Coronary artery (tissue), 2 donors: ENCODE results near the gene LACC1.
A peak's percentile ranks its signal among the peaks of the same experiment; 100 is the strongest.

Experiments used
- DNase-seq: peaks from one replicate; pipeline ENCODE4 v3.0.0-alpha.2; 2017; ENCODE audit warnings: low spot score
- H3K27ac ChIP-seq, 2 donors: fragments of 200-600 bp; sonication (generic); one replicate each; pipeline ENCODE4 v1.5.1; 2016 to 2019
- H3K4me3 ChIP-seq: fragments of 200-600 bp; sonication (generic); 2 replicates; pipeline ENCODE4 v1.5.1; 2016; ENCODE audit warnings: mild to moderate bottlenecking, moderate library complexity
- TF ChIP-seq, protein P1 (sequence below): fragments of 200-600 bp; sonication (generic); IDR thresholded peaks from one replicate; pipeline ENCODE4 v1.5.1; 2019; ENCODE audit warnings: antibody characterized with exemption

Gene LACC1

DNA sequence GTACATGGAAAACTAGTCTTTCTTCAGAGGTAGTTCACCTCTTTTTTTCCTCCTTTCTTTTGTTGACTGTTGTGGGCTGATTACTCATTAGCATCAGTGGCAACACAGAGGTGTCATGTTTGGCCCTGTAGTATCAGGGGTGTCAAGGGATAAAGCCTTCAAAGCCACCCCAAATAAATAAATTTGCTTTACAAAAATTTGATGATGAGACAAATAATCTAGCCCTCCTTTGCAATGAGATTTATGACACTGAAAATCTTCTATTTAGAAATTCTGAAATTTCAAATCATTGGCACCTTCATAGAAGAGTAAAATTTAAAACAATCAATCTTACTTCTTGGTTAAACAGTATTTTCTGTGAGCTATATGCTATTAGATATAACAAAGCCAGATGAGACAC lies 1.9 kb downstream of the LACC1 start:
- H3K4me3 ChIP-seq: no peak overlapping the region
- TF ChIP-seq, protein P1, sequence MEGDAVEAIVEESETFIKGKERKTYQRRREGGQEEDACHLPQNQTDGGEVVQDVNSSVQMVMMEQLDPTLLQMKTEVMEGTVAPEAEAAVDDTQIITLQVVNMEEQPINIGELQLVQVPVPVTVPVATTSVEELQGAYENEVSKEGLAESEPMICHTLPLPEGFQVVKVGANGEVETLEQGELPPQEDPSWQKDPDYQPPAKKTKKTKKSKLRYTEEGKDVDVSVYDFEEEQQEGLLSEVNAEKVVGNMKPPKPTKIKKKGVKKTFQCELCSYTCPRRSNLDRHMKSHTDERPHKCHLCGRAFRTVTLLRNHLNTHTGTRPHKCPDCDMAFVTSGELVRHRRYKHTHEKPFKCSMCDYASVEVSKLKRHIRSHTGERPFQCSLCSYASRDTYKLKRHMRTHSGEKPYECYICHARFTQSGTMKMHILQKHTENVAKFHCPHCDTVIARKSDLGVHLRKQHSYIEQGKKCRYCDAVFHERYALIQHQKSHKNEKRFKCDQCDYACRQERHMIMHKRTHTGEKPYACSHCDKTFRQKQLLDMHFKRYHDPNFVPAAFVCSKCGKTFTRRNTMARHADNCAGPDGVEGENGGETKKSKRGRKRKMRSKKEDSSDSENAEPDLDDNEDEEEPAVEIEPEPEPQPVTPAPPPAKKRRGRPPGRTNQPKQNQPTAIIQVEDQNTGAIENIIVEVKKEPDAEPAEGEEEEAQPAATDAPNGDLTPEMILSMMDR: no peak
- no peak for DNase-seq

DNA sequence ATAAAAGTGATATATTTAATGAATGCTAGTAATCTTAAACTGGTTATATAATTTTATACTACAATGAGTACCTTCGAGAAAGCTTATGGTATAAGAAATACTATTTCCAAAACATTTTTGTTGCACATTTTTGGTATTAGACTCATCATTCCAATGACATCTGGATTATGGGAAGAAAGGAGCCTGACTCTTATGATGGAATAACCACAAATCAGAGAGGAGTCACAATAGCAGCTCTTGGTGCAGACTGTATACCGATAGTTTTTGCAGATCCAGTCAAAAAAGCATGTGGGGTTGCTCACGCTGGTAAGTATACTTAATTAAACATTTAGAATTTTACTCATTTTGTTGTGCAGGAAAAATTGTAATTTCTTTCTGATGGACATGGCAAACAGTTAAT lies 3.9 kb downstream of the LACC1 start:
- no peak overlapping the region for H3K4me3 ChIP-seq
- H3K27ac ChIP-seq: no peak overlapping the region
- DNase-seq: no peak
- TF ChIP-seq, protein P1: no peak

More for the DNA sequence above, 1.9 kb downstream of the LACC1 start:
- H3K27ac ChIP-seq: no peak overlapping the region

DNA sequence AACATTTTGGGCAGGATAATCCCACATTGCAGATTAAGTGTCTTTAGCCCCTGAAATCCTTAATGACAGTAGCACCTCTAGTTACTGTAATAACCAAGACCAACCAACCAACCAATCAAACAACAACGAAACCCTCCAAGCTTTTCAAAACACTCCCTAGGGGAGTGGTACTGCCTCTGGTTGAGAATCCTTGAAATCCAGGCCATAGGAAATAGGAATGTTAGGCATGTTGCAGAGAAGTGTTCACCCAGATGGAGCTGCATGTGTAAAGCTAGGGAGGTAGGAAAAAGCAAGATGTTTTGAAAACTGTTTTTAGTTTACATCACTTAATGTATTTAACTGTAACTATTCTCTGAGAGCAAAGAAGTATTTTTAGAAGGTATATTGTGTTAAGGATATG lies 4.5 kb downstream of the LACC1 start:
- TF ChIP-seq, protein P1: no peak
- H3K27ac ChIP-seq: no peak overlapping the region
- no peak overlapping the region for H3K4me3 ChIP-seq
- no peak for DNase-seq

DNA sequence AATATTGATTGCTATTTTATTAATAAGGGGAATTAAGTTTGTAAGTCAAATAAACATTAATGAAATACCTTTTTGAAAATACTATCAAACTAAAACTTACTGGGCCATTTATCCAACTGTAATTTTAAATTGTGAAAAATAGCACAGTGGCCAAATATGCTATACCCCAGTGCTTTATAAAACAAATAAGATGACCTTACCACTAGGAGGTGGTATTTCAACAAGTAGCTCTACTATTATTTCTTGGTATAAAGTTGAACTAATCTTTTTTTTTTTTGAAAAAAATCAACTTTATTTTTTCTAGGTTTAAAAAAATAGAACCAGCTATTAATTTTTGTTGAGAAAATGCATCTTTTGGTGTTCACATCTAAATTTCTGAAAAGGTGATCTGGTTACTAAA lies 14.7 kb downstream of the LACC1 start:
- Histone ChIP-seq H3K27ac (no peak overlapping the region), H3K4me3 (no peak overlapping the region)
- TF ChIP-seq, protein P1: no peak
- DNase-seq: no peak

DNA sequence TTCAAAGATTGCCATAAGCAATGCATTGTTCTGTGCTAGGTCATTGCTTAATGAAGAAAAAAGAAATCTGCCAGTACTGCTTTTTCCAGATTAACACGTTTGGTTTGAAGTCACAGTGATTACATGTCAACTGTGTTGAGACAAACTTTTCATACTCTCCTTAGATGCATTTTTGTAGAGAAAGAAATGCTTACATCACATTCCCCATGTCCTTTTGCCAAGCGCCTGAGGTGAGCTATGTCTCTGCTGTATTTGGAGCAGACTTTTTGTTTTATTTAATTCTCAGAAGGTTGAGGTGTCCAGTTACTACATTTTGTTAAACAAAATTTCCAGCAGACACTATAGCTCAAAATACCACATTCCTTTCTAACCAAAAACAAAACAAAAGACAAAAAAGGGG lies 16.2 kb downstream of the LACC1 start:
- no peak for DNase-seq
- no peak overlapping the region for H3K27ac ChIP-seq
- no peak overlapping the region for H3K4me3 ChIP-seq
- TF ChIP-seq, protein P1: no peak

DNA sequence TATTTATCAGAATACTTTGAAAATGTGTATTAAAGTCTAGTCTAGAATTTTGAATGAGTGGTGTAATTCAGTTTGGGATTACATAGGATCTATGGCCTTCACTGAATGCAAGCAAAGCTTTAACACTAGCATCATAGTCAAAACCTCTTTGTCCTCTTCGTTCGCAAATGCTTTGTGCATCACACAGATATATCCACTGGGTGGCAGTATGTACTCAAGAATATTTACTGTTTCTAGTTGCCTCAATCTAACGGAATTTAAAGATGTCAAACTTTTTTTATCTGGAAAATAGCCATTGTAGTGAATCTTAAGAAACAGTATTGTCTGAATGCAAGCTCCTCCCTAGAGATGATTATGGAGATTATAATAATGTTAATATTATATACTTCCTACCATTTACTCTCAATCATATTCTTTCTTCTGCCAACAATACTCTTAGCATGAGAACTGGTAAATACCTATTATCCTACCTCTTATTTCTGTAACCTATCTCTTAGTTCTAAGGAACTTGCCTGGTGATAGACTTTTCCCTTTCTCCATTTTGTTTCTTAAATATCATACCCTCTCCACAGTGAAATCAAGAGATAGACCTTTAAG lies 25.8 kb downstream of the LACC1 start:
- TF ChIP-seq, protein P1: peak; percentile 81
- Histone ChIP-seq H3K4me3 (no peak overlapping the region), H3K27ac (no peak overlapping the region)
- no peak for DNase-seq

DNA sequence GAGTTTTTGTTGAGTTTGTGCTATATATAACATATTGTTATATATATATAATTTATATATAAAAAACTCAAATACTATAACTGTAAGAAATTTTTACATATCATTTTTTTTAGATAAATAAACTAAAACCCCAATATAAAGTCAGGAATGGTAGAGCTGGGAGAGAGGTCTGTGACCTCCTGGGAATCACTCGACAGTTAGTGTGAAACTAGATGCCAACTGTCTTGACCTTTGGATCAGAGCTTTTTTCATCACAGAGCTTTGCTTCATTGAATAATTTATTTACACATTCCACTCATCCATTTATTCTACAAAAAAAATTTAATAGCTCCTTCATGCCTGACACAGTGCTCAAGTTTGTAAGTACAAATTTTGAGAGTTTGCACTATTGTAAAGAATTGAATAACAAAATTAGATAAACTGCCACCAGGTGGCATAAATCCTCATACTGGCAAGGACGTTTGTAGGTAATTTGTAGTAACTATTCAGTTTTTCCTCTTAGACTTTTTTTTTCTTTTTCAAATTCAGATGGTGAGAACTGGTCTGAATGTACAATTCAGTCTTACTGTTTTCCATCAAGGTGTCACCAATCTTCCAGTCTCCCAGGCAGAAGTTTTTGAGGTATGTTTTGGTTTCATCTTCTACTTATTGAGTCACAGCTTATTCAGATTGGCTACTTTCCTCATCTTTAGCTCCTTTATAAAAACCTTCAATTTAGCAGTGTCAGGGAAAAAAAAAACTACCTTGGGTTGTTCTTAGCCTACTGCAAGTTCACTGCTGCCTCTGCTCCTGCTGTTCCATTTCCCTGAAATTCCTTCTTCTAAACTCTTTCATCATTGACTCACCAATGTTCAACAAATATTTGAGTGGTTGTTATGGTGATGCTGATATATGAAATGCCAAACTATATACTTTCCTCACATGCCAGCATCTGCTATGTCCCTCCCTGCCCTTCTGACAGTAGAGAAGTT lies 28.7 kb downstream of the LACC1 start:
- TF ChIP-seq, protein P1: peak; percentile 47
- no peak for DNase-seq
- H3K27ac ChIP-seq: no peak overlapping the region
- H3K4me3 ChIP-seq: no peak overlapping the region
